SK-N-SH (cell line): ENCODE measurements around the gene SORL1. TPM values are rescaled to one million over a fixed set of nuclear protein-coding genes. Genes with fewer than 3 reads are reported as not detected.

Experiments used
- CTCF ChIA-PET: fragments of 300-600, 350-600 bp; formaldehyde crosslinking; extraction: SDS; loops from one replicate; lab custom pipeline; 2021; lab: Yijun Ruan, JAX
- POLR2A ChIA-PET: fragments of 350-600 bp; sonication (Branson Sonifier 250); formaldehyde crosslinking; extraction: SDS; loops from one replicate; lab custom pipeline; 2020; ENCODE audit warnings: antibody characterized with exemption, inconsistent platforms; lab: Yijun Ruan, JAX
- DNase-seq: peaks from one replicate; pipeline ENCODE4 v3.0.0; 2012
- H2AFZ ChIP-seq: fragments of 200-600 bp; sonication (generic); 2 replicates; pipeline ENCODE4 v1.8.1; 2016; ENCODE audit warnings: antibody characterized with exemption, mild to moderate bottlenecking, low read depth
- H3F3A ChIP-seq: fragments of 200-600 bp; sonication (generic); replicated peaks from 2 replicates; pipeline ENCODE3; 2016; ENCODE audit warnings: antibody characterized with exemption, mild to moderate bottlenecking; ENCODE audit not compliant: insufficient read depth
- H3K27ac ChIP-seq, 2 experiments: fragments of 200-500 bp in 1 of 2; fragments of 200-600 bp in 1 of 2; sonication (Bioruptor generic) in 1 of 2; sonication (generic), shearing (Covaris generic) in 1 of 2; 2 replicates each; pipeline versions ENCODE4 v1.5.1 to v1.6.1; 2014 to 2016; ENCODE audit warnings: low read depth in 2 of 2, inconsistent platforms in 1 of 2, low read length in 1 of 2, mild to moderate bottlenecking in 1 of 2, mixed read lengths in 1 of 2
- H3K27me3 ChIP-seq: fragments of 200-600 bp; sonication (generic), shearing (Covaris generic); 2 replicates; pipeline ENCODE4 v1.6.1; 2016; ENCODE audit warnings: mixed run types; ENCODE audit not compliant: insufficient read depth
- H3K36me3 ChIP-seq, 2 experiments: fragments of 200-500 bp in 1 of 2; fragments of 200-600 bp in 1 of 2; sonication (Bioruptor generic) in 1 of 2; sonication (generic) in 1 of 2; replicated peaks in 1 of 2; 2 replicates each; pipeline versions ENCODE3 to v1.5.1; 2014 to 2016; ENCODE audit warnings: low read length in 1 of 2, mild to moderate bottlenecking in 1 of 2; ENCODE audit not compliant: insufficient read depth in 2 of 2, control insufficient read depth in 1 of 2
- H3K4me1 ChIP-seq, 2 experiments: fragments of 200-500 bp in 1 of 2; fragments of 200-600 bp in 1 of 2; sonication (Bioruptor generic) in 1 of 2; sonication (generic), shearing (Covaris generic) in 1 of 2; 2 replicates each; pipeline versions ENCODE4 v1.5.1 to v1.6.1; 2014 to 2016; ENCODE audit warnings: low read depth in 1 of 2, low read length in 1 of 2, mixed run types in 1 of 2; ENCODE audit not compliant: insufficient read depth in 2 of 2, control insufficient read depth in 1 of 2
- H3K4me2 ChIP-seq: fragments of 200-600 bp; sonication (generic), shearing (Covaris generic); 2 replicates; pipeline ENCODE4 v1.6.1; 2017; ENCODE audit warnings: mixed run types
- H3K4me3 ChIP-seq, 2 experiments: fragments of 200-500 bp in 1 of 2; fragments of 200-600 bp in 1 of 2; sonication (Bioruptor generic) in 1 of 2; sonication (generic), shearing (Covaris generic) in 1 of 2; 2 replicates each; pipeline versions ENCODE4 v1.5.1 to v1.8.1; 2014 to 2016; ENCODE audit warnings: low read depth in 2 of 2, inconsistent platforms in 1 of 2, low read length in 1 of 2, mild to moderate bottlenecking in 1 of 2, mixed read lengths in 1 of 2, moderate library complexity in 1 of 2
- H3K79me2 ChIP-seq: fragments of 200-600 bp; sonication (generic); 2 replicates; pipeline ENCODE4 v1.8.1; 2017; ENCODE audit warnings: mild to moderate bottlenecking; ENCODE audit not compliant: insufficient read depth
- H3K9ac ChIP-seq: fragments of 200-600 bp; sonication (generic); 2 replicates; pipeline ENCODE4 v1.6.1; 2017; ENCODE audit warnings: mixed run types
- H3K9me2 ChIP-seq: fragments of 200-600 bp; sonication (generic); 2 replicates; pipeline ENCODE4 v1.6.1; 2017; ENCODE audit warnings: mixed run types
- H3K9me3 ChIP-seq: fragments of 200-600 bp; sonication (generic); 2 replicates; pipeline ENCODE4 v1.6.1; 2017; ENCODE audit warnings: mixed run types, mild to moderate bottlenecking, moderate library complexity
- H4K20me1 ChIP-seq: fragments of 200-600 bp; sonication (generic); 2 replicates; pipeline ENCODE4 v1.6.1; 2017; ENCODE audit warnings: mild to moderate bottlenecking, mixed run types; ENCODE audit not compliant: insufficient read depth
- ELF1 ChIP-seq: IDR thresholded peaks from 2 replicates; pipeline ENCODE4 v1.4.0; 2012
- EP300 ChIP-seq, 2 experiments: IDR thresholded peaks; 2 replicates each; pipeline versions ENCODE4 v1.4.0 to v1.6.1; 2012; ENCODE audit warnings: borderline replicate concordance in 1 of 2, low read depth in 1 of 2, low read length in 1 of 2
- EZH2phosphoT487 ChIP-seq: fragments of 200-600 bp; sonication (generic); IDR thresholded peaks from 2 replicates; pipeline ENCODE4 v1.6.1; 2017; ENCODE audit warnings: low read depth, mixed run types, mild to moderate bottlenecking, antibody characterized with exemption, moderate library complexity, borderline replicate concordance
- FOSL2 ChIP-seq: IDR thresholded peaks from 2 replicates; pipeline ENCODE4 v1.4.0; 2012; ENCODE audit warnings: low read depth, mild to moderate bottlenecking, moderate library complexity, borderline replicate concordance
- FOXJ3 ChIP-seq: sonication (generic); formaldehyde crosslinking; IDR thresholded peaks from 2 replicates; pipeline ENCODE4 v1.5.1; 2020; ENCODE audit warnings: mild to moderate bottlenecking, missing genetic modification reagents
- GABPA ChIP-seq: IDR thresholded peaks from 2 replicates; pipeline ENCODE4 v1.4.0; 2012; ENCODE audit warnings: low read depth, mild to moderate bottlenecking
- JUND ChIP-seq: IDR thresholded peaks from 2 replicates; pipeline ENCODE4 v1.4.0; 2012
- NFIC ChIP-seq: IDR thresholded peaks from 2 replicates; pipeline ENCODE4 v1.4.0; 2012; ENCODE audit warnings: borderline replicate concordance
- NRF1 ChIP-seq: IDR thresholded peaks from 2 replicates; pipeline ENCODE4 v1.6.1; 2012; ENCODE audit warnings: low read depth, mild to moderate bottlenecking, low read length
- POLR2AphosphoS5 ChIP-seq: IDR thresholded peaks from 2 replicates; pipeline ENCODE4 v1.6.1; 2012; ENCODE audit warnings: low read depth, low read length
- RFX5 ChIP-seq: IDR thresholded peaks from 2 replicates; pipeline ENCODE4 v1.6.1; 2012; ENCODE audit warnings: mild to moderate bottlenecking, improper control_type of control experiment, low read length
- SIN3A ChIP-seq: IDR thresholded peaks from 2 replicates; pipeline ENCODE4 v1.6.1; 2012; ENCODE audit warnings: low read depth, mild to moderate bottlenecking, low read length, moderate library complexity, borderline replicate concordance
- TCF12 ChIP-seq: IDR thresholded peaks from 2 replicates; pipeline ENCODE4 v1.4.0; 2012
- TEAD4 ChIP-seq: IDR thresholded peaks from 2 replicates; pipeline ENCODE4 v1.4.0; 2012; ENCODE audit warnings: mild to moderate bottlenecking, borderline replicate concordance; ENCODE audit not compliant: insufficient read depth
- YY1 ChIP-seq: IDR thresholded peaks from 2 replicates; pipeline ENCODE4 v1.4.0; 2012; ENCODE audit warnings: low read depth, mild to moderate bottlenecking
- WGBS: methylation state at CpG from one replicate; pipeline ENCODE4 v1.1.6; 2017; ENCODE audit warnings: low lambda C conversion rate; 5-methylcytosine and 5-hydroxymethylcytosine counted together
- polyA plus RNA-seq, 3 experiments: library from polyadenylated mRNA; depleted of rRNA; stranded (reverse); fragments of >200 nt; gene quantifications; 2 replicates each; pipeline ENCODE4 v1.2.3, GENCODE V29; 2012
- TF ChIP-seq, protein P1 (sequence below): IDR thresholded peaks from 2 replicates; pipeline ENCODE4 v1.4.0; 2012; ENCODE audit warnings: low read depth
- TF ChIP-seq, protein P2 (sequence below): IDR thresholded peaks from 2 replicates; pipeline ENCODE4 v1.6.1; 2012; ENCODE audit warnings: mild to moderate bottlenecking, low read depth, low read length, moderate library complexity
- TF ChIP-seq, protein P3 (sequence below): fragments of 200-600 bp; sonication (generic); IDR thresholded peaks from 2 replicates; pipeline ENCODE4 v1.6.1; 2017; ENCODE audit warnings: antibody characterized with exemption, mild to moderate bottlenecking, moderate library complexity
- TF ChIP-seq, protein P4 (sequence below): IDR thresholded peaks from 2 replicates; pipeline ENCODE4 v1.4.0; 2012; ENCODE audit warnings: low read depth, borderline replicate concordance

SORL1 gene
- polyA plus RNA-seq, 1 of the 3 experiments (the other 2 are of a cell fraction), result 7.1 TPM

DNA sequence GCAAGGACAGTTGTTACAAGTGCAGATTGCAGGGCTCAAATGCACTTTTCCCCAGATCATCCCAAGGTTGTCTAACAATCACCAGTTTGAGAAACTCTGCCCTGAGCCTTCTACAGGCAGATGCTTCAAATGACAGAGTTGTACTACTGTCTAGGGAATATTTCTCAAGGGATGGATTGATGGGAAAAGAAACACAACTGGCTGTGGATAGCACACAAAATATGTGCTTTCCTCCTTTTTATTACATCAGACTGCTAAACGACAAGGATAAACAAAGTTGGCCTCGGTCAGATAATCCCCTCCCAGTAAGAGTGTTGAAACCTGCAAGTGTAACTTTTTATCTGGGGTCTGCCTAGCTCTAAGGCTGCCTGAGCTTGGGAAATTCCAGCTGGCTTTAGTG, 47.3 kb downstream of the SORL1 start:
- POLR2A ChIA-PET, result no interaction called here
- 55% methylated on average over 2 of the region's 2 CpGs for WGBS
- no peak overlapping the region for H3K4me3 ChIP-seq
- no peaks in the 10 kb centered on the region for H3K9me3 ChIP-seq
- H3F3A ChIP-seq, result no peaks in the 10 kb centered on the region
- no peaks in the 10 kb centered on the region for H3K9me2 ChIP-seq
- no peaks in the 10 kb centered on the region for H4K20me1 ChIP-seq
- H3K4me2 ChIP-seq, result no peak overlapping the region
- TF ChIP-seq RFX5 (no peak), EP300 (IDR thresholded peaks at IDR 0.05; ENCODE audit: borderline replicate concordance in 1 of 2, low read depth in 1 of 2, low read length in 1 of 2) (no peak), EZH2phosphoT487 (no peak), GABPA (no peak), FOXJ3 (CRISPR knock-in tag) (no peak), FOSL2 (no peak), SIN3A (no peak), TCF12 (no peak), POLR2AphosphoS5 (no peak), YY1 (no peak), NFIC (no peak), TEAD4 (no peak), NRF1 (no peak), JUND (no peak), ELF1 (no peak)
- TF ChIP-seq, protein P1, sequence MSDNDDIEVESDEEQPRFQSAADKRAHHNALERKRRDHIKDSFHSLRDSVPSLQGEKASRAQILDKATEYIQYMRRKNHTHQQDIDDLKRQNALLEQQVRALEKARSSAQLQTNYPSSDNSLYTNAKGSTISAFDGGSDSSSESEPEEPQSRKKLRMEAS, result no peak
- TF ChIP-seq, protein P2, sequence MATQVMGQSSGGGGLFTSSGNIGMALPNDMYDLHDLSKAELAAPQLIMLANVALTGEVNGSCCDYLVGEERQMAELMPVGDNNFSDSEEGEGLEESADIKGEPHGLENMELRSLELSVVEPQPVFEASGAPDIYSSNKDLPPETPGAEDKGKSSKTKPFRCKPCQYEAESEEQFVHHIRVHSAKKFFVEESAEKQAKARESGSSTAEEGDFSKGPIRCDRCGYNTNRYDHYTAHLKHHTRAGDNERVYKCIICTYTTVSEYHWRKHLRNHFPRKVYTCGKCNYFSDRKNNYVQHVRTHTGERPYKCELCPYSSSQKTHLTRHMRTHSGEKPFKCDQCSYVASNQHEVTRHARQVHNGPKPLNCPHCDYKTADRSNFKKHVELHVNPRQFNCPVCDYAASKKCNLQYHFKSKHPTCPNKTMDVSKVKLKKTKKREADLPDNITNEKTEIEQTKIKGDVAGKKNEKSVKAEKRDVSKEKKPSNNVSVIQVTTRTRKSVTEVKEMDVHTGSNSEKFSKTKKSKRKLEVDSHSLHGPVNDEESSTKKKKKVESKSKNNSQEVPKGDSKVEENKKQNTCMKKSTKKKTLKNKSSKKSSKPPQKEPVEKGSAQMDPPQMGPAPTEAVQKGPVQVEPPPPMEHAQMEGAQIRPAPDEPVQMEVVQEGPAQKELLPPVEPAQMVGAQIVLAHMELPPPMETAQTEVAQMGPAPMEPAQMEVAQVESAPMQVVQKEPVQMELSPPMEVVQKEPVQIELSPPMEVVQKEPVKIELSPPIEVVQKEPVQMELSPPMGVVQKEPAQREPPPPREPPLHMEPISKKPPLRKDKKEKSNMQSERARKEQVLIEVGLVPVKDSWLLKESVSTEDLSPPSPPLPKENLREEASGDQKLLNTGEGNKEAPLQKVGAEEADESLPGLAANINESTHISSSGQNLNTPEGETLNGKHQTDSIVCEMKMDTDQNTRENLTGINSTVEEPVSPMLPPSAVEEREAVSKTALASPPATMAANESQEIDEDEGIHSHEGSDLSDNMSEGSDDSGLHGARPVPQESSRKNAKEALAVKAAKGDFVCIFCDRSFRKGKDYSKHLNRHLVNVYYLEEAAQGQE, result no peak
- TF ChIP-seq, protein P3, sequence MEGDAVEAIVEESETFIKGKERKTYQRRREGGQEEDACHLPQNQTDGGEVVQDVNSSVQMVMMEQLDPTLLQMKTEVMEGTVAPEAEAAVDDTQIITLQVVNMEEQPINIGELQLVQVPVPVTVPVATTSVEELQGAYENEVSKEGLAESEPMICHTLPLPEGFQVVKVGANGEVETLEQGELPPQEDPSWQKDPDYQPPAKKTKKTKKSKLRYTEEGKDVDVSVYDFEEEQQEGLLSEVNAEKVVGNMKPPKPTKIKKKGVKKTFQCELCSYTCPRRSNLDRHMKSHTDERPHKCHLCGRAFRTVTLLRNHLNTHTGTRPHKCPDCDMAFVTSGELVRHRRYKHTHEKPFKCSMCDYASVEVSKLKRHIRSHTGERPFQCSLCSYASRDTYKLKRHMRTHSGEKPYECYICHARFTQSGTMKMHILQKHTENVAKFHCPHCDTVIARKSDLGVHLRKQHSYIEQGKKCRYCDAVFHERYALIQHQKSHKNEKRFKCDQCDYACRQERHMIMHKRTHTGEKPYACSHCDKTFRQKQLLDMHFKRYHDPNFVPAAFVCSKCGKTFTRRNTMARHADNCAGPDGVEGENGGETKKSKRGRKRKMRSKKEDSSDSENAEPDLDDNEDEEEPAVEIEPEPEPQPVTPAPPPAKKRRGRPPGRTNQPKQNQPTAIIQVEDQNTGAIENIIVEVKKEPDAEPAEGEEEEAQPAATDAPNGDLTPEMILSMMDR, result no peak
- TF ChIP-seq, protein P4, sequence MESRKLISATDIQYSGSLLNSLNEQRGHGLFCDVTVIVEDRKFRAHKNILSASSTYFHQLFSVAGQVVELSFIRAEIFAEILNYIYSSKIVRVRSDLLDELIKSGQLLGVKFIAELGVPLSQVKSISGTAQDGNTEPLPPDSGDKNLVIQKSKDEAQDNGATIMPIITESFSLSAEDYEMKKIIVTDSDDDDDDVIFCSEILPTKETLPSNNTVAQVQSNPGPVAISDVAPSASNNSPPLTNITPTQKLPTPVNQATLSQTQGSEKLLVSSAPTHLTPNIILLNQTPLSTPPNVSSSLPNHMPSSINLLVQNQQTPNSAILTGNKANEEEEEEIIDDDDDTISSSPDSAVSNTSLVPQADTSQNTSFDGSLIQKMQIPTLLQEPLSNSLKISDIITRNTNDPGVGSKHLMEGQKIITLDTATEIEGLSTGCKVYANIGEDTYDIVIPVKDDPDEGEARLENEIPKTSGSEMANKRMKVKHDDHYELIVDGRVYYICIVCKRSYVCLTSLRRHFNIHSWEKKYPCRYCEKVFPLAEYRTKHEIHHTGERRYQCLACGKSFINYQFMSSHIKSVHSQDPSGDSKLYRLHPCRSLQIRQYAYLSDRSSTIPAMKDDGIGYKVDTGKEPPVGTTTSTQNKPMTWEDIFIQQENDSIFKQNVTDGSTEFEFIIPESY, result no peak
- TF ChIP-seq, all 33 proteins: peak for 0
- peaks cover 0 to 2% of the 10 kb centered on the region in 2 experiments for H3K36me3 ChIP-seq
- DNase-seq, result no peak
- no peaks in the 10 kb centered on the region for H3K79me2 ChIP-seq
- no peaks in the 10 kb centered on the region for H3K27me3 ChIP-seq
- H3K9ac ChIP-seq, result no peak overlapping the region
- no peak overlapping the region for H3K27ac ChIP-seq
- CTCF ChIA-PET, result interaction anchor here (0.8 to 1.3 kb wide), 2 partner anchors 48 to 92 kb away, joined by 3 read pairs; no protein-coding TSS in a partner anchor
- no peak overlapping the region for H2AFZ ChIP-seq
- no peaks in the 10 kb centered on the region for H3K4me1 ChIP-seq
